ENCODE measurements around the gene KIRREL3.

The KIRREL3 gene

GRCh38 chr11:126702987-126703386 is 297.6 kb downstream of the KIRREL3 start:
- no peak for TF ChIP-seq REST (IDR thresholded peaks at IDR 0.05; ENCODE audit: insufficient replicate concordance, low read depth)
- TF ChIP-seq CTCF (IDR thresholded peaks at IDR 0.05; ENCODE audit: insufficient read depth, low read length) = no peak
- TF ChIP-seq SPI1 (IDR thresholded peaks at IDR 0.05; ENCODE audit: borderline replicate concordance, low read depth) = no peak
- DNase-seq (ENCODE audit: low read depth in 1 of 2, low spot score in 1 of 2) = no peak
- no peaks in the 10 kb centered on the region for H3K27me3 ChIP-seq (ENCODE audit: insufficient read depth, poor library complexity, severe bottlenecking)
- no peak overlapping the region for H3K27ac ChIP-seq (replicated peaks)
- no peak overlapping the region for H3K4me3 ChIP-seq (replicated peaks; ENCODE audit: insufficient read depth, low read length)

- Histone ChIP-seq H3K27me3 (ENCODE audit: insufficient read depth, poor library complexity, severe bottlenecking) (no peaks in the 10 kb centered on the region), H3K27ac (replicated peaks) (no peak overlapping the region), H3K4me3 (replicated peaks; ENCODE audit: insufficient read depth, low read length) (no peak overlapping the region)
- no peak for TF ChIP-seq GABPA (IDR thresholded peaks at IDR 0.05; ENCODE audit: low read depth)
- no peak for TF ChIP-seq REST (IDR thresholded peaks at IDR 0.05; ENCODE audit: insufficient replicate concordance, low read depth)
- no peak for TF ChIP-seq CTCF (IDR thresholded peaks at IDR 0.05; ENCODE audit: insufficient read depth, low read length)
- no peak for TF ChIP-seq SPI1 (IDR thresholded peaks at IDR 0.05; ENCODE audit: borderline replicate concordance, low read depth)
- TF ChIP-seq POLR2AphosphoS5 (IDR thresholded peaks at IDR 0.05; ENCODE audit: low read depth) = no peak
- DNase-seq (ENCODE audit: low read depth in 1 of 2, low spot score in 1 of 2) = no peak
Observed at GRCh38 chr11:126702165-126702720, 298.3 kb downstream of the KIRREL3 start.

GRCh38 chr11:126701520-126701897 is 299.1 kb downstream of the KIRREL3 start:
- Histone ChIP-seq H3K4me3 (replicated peaks; ENCODE audit: insufficient read depth, low read length) (no peak overlapping the region), H3K27ac (replicated peaks) (no peak overlapping the region), H3K27me3 (ENCODE audit: insufficient read depth, poor library complexity, severe bottlenecking) (no peaks in the 10 kb centered on the region)
- no peak for TF ChIP-seq POLR2AphosphoS5 (IDR thresholded peaks at IDR 0.05; ENCODE audit: low read depth)
- no peak for TF ChIP-seq GABPA (IDR thresholded peaks at IDR 0.05; ENCODE audit: low read depth)
- no peak for DNase-seq (ENCODE audit: low read depth in 1 of 2, low spot score in 1 of 2)

GRCh38 chr11:126700768-126701519 is 299.6 kb downstream of the KIRREL3 start:
- no peaks in the 10 kb centered on the region for H3K27me3 ChIP-seq (ENCODE audit: insufficient read depth, poor library complexity, severe bottlenecking)
- TF ChIP-seq CTCF (IDR thresholded peaks at IDR 0.05; ENCODE audit: insufficient read depth, low read length) = no peak
- TF ChIP-seq POLR2AphosphoS5 (IDR thresholded peaks at IDR 0.05; ENCODE audit: low read depth) = no peak
- TF ChIP-seq REST (IDR thresholded peaks at IDR 0.05; ENCODE audit: insufficient replicate concordance, low read depth) = no peak
- no peak for TF ChIP-seq GABPA (IDR thresholded peaks at IDR 0.05; ENCODE audit: low read depth)
- TF ChIP-seq SPI1 (IDR thresholded peaks at IDR 0.05; ENCODE audit: borderline replicate concordance, low read depth) = no peak
- H3K4me3 ChIP-seq (replicated peaks; ENCODE audit: insufficient read depth, low read length) = no peak overlapping the region
- H3K27ac ChIP-seq (replicated peaks) = no peak overlapping the region
- DNase-seq (ENCODE audit: low read depth in 1 of 2, low spot score in 1 of 2) = no peak

Measured in HL-60 (cell line).